GM13976 (cell line): ENCODE results near the gene CREBZF.
A peak's percentile ranks its signal among the peaks of the same experiment; 100 is the strongest.

ENCODE experiments used
- DNase-seq: peaks from one replicate; pipeline ENCODE4 v3.0.0; 2012; ENCODE audit warnings: low spot score
- in situ Hi-C: fragments of 300-500 bp; cut with MboI; formaldehyde crosslinking; loops from one replicate; pipeline ENCODE4 v1.12.0; 2022; ENCODE audit warnings: low sequenced_read_pairs, mixed read lengths, inconsistent platforms; ENCODE audit not compliant: unreplicated experiment
- TF ChIP-seq, protein P1 (sequence below): IDR thresholded peaks from 2 replicates; pipeline ENCODE4 v1.5.1; 2012; ENCODE audit warnings: borderline replicate concordance, mild to moderate bottlenecking; ENCODE audit not compliant: insufficient read depth; ENCODE audit errors: extremely low read depth, missing control alignments, control extremely low read depth

The CREBZF gene

DNA sequence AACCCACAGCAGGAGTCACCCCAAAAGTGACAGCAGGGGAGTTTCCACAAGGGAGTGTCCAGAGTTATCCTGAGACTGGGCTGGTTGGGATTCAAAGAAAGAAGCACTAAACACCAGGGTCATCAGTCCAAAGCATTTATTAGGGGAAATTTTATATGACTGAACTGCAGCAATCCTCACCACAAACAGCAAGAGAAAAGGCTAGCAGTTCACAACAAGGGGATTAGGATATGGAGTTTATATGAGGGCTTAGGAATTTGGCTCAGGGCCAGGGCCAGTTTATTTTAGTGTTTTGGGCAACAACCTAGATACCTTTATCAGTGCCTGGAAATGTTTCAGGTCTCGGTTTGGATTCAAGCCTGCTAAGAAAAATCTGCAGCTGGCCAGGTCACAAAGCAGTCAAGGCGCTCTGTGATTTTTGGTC, 21.7 kb downstream of the CREBZF start:
- DNase-seq, result no peak
- in situ Hi-C loops, result no loop called here
- TF ChIP-seq, protein P1, sequence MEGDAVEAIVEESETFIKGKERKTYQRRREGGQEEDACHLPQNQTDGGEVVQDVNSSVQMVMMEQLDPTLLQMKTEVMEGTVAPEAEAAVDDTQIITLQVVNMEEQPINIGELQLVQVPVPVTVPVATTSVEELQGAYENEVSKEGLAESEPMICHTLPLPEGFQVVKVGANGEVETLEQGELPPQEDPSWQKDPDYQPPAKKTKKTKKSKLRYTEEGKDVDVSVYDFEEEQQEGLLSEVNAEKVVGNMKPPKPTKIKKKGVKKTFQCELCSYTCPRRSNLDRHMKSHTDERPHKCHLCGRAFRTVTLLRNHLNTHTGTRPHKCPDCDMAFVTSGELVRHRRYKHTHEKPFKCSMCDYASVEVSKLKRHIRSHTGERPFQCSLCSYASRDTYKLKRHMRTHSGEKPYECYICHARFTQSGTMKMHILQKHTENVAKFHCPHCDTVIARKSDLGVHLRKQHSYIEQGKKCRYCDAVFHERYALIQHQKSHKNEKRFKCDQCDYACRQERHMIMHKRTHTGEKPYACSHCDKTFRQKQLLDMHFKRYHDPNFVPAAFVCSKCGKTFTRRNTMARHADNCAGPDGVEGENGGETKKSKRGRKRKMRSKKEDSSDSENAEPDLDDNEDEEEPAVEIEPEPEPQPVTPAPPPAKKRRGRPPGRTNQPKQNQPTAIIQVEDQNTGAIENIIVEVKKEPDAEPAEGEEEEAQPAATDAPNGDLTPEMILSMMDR, result no peak

DNA sequence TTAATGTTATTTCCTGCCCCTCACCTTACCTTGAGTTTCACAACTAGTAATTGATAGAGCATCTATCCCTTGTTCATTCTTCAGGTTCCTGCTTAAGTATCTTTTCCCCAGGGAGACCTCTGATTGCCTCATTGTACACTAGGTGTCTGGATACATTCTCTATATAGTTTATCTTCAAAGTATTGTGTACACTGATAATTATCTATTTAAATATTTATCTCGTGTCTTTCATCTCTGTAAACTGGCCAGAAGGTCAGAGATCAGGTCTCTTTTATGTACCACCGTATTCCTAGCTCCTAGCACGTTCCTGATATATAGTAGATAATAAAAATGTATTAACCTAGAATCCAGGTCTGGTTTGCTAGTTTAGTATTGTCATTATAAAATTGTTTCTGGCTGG, 30.2 kb downstream of the CREBZF start:
- in situ Hi-C loops, result no loop called here
- DNase-seq, result no peak

DNA sequence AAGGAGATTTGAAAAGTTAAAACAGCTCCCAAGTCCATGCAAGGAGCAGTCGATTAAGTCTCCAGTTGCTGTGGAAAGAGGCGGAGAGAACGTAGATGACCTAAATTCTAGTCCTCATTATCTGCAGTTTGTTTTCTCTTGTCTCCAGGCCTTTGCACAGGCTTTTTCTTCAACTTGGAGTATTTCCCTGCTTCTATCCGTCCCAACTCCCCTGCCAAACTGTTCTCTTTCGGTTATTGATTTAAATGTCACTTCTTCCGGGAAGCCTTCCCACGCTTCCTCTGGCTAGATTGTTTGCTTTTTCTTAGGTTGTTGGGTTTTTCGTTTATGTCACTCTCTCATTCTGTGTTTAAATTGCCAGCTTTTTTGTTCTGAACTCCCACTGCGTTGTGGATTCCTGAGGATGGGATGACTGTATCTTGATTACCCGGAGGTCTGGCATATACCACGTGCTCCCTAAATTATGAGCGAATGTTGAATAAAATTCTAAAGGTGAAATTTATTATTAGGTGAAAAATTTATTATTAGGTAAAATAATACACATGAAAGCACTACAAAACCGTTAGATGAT, 36.1 kb downstream of the CREBZF start:
- DNase-seq, result no peak
- in situ Hi-C loops, result no loop called here
- TF ChIP-seq, protein P1, result no peak

More for the DNA sequence above, 30.2 kb downstream of the CREBZF start:
- TF ChIP-seq, protein P1, result no peak

DNA sequence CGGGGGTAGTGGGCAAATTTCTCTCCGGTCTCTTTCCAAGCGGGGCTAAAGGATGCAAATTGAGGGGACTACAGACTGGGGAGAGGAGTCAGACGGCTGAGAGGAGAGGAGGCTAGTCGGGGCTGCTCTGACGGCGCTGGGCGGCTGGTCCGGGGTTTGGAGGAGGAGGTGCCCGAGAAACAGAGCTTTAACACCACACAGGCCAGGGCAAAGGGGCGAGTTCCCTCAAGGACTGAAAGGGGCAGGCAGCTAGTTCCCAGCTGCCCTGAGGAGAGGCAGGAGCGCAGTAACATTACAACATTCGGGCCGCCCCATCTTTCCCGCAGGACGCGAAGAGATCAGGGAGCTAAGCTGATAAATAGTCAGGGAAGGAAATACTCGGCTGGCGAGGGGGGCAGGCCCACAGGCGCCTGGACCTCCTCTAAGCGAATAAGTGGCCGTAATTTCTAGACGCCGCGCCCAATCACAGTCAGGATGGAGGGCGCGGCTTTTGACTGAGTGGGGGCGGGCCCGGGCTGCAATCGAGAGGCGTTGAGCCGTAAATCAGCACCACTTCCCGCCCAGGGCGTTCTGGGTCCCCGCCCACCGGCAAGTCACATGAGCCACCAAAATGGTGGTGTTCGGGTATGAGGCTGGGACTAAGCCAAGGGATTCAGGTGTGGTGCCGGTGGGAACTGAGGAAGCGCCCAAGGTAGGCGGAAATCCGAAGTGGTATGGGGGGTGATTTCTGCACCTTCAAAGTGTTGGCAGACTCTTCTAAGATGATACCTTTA, 36.7 kb downstream of the CREBZF start, which contains the start of gene TMEM126B:
Gene TMEM126B, plus strand, starts transcription at position 596 of the 773 bp plus-strand sequence. Its CDS starts 15 bp downstream, at position 611.
- in situ Hi-C loops, result no loop called here

DNA sequence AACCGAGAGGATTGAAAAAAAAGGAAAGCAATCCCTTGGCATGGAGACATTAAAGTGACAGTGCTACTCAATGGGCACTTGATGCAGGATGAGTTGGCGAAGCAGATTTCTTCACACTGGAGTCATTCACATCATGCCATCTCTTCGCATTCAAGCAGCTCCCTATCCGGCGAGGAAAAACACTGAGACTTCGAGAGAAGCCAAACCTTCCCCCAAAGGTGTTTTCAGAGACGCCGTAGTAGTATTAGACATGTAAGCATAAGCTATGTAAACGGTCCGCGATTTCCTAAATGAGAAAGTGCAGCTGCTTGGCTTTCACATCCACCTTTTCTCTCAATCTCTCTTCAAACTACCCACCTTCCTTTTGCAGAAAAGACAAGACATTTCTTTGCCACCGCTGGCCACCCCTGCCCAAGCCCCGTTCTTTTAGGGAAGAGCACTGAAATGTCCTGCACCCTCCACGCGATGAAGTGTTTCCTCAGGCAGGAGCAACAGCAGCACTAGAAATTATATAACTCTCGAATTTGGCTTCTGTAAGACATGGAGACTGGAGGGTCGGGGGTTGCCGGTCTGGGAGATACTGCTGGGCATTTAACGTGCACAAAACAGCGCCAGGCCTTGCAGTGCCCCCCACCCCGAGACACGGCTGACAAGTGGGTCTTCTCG, 37.5 kb downstream of the CREBZF start, which contains the start of gene DLG2:
Gene DLG2, minus strand, starts transcription at position 13 of the 666 bp plus-strand sequence.
- in situ Hi-C loops, result no loop called here
- TF ChIP-seq, protein P1, result no peak
- peak; percentile 6 for DNase-seq

More for the DNA sequence above, 36.7 kb downstream of the CREBZF start, which contains the start of gene TMEM126B:
- TF ChIP-seq, protein P1, result no peak
- peak; percentile 89 for DNase-seq

DNA sequence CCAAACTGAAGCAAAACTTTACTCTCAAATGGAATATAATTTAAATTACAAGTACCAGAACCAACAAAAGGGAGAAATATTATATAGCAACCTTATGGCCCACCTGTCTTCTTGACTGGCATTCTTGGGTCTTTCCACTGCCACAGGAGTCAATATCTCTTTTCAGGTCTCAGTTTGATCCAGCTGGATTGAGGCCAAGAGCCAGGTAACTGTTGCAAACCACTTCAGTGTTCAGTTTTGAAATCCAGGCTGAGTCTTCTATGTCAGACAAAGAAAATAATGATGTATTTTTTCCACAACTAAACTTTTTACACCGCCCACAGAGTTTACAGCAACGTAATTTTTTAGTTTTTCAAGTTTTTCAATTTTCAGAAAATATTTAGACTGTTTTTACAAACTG, 38.4 kb downstream of the CREBZF start:
- no peak for DNase-seq
- in situ Hi-C loops, result no loop called here
- TF ChIP-seq, protein P1, result no peak
